CD4-positive, alpha-beta T cell treated with Interleukin-15 for 1 hour (primary cell): ENCODE data around the gene DOCK2.

Experiments
- DNase-seq: peaks from one replicate; pipeline ENCODE4 v3.0.0-alpha.2; 2020

Gene DOCK2

GRCh38 chr5:170000155-170000554 lies 363.1 kb downstream of the DOCK2 start:
- DNase-seq: no peak

- no peak for DNase-seq
These were observed 368.9 kb downstream of the DOCK2 start for GRCh38 chr5:170006021-170006420.

- DNase-seq: no peak
These were observed 371.3 kb downstream of the DOCK2 start for GRCh38 chr5:170008376-170008775.

GRCh38 chr5:170010595-170010994 lies 373.5 kb downstream of the DOCK2 start:
- no peak for DNase-seq

GRCh38 chr5:170011751-170012150 lies 374.7 kb downstream of the DOCK2 start:
- no peak for DNase-seq

GRCh38 chr5:170012622-170013021 lies 375.5 kb downstream of the DOCK2 start:
- DNase-seq: no peak

GRCh38 chr5:170020423-170020822 lies 383.3 kb downstream of the DOCK2 start:
- DNase-seq: no peak

- DNase-seq: no peak
These were observed 384.4 kb downstream of the DOCK2 start for GRCh38 chr5:170021506-170021905.

- DNase-seq: no peak
These were observed 388.8 kb downstream of the DOCK2 start for GRCh38 chr5:170025853-170026252.

GRCh38 chr5:170028124-170028523 lies 391.0 kb downstream of the DOCK2 start:
- no peak for DNase-seq

- DNase-seq: no peak
These were observed 397.2 kb downstream of the DOCK2 start for GRCh38 chr5:170034231-170034630.

- DNase-seq: no peak
These were observed 401.2 kb downstream of the DOCK2 start for GRCh38 chr5:170038241-170038640.

- no peak for DNase-seq
These were observed 402.8 kb downstream of the DOCK2 start for GRCh38 chr5:170039830-170040229.

GRCh38 chr5:170046241-170046640 lies 409.2 kb downstream of the DOCK2 start:
- no peak for DNase-seq

- DNase-seq: no peak
These were observed 412.6 kb downstream of the DOCK2 start for GRCh38 chr5:170049713-170050112.

GRCh38 chr5:170053896-170054295 lies 416.8 kb downstream of the DOCK2 start:
- no peak for DNase-seq

GRCh38 chr5:170055606-170056005 lies 418.5 kb downstream of the DOCK2 start:
- no peak for DNase-seq

- no peak for DNase-seq
These were observed 419.6 kb downstream of the DOCK2 start for GRCh38 chr5:170056561-170057267.

- DNase-seq: no peak
These were observed 420.2 kb downstream of the DOCK2 start for GRCh38 chr5:170057311-170057710.

- no peak for DNase-seq
These were observed 422.1 kb downstream of the DOCK2 start for GRCh38 chr5:170059221-170059620.

GRCh38 chr5:170067152-170067551 lies 430.1 kb downstream of the DOCK2 start:
- no peak for DNase-seq

- no peak for DNase-seq
These were observed 430.6 kb downstream of the DOCK2 start for GRCh38 chr5:170067574-170068170.

GRCh38 chr5:170069512-170069911 lies 432.4 kb downstream of the DOCK2 start:
- no peak for DNase-seq

GRCh38 chr5:170070556-170071412 lies 433.7 kb downstream of the DOCK2 start:
- DNase-seq: no peak
